H1 (cell line): ENCODE data around the gene ZFYVE19.

ENCODE experiments used
- CBX5 ChIP-seq: fragments of 300-800, 300-1000 bp; sonication (generic); IDR thresholded peaks from 2 replicates; pipeline ENCODE4 v1.7.1; 2016; ENCODE audit warnings: antibody characterized with exemption, low read length, low read depth
- POLR2A ChIP-seq, 2 experiments: IDR thresholded peaks; 1 replicate in 1 of 2; 2 replicates in 1 of 2; pipeline ENCODE4 v1.6.1; 2011; ENCODE audit warnings: low read depth in 2 of 2, low read length in 2 of 2, mild to moderate bottlenecking in 2 of 2; ENCODE audit errors: control extremely low read depth in 1 of 2
- TAF1 ChIP-seq: IDR thresholded peaks from 2 replicates; pipeline ENCODE4 v1.6.1; 2011; ENCODE audit warnings: mild to moderate bottlenecking, low read depth, low read length

- TF ChIP-seq POLR2A (IDR thresholded peaks at IDR 0.05; ENCODE audit: control extremely low read depth in 1 of 2, low read depth in 2 of 2, low read length in 2 of 2) (no peak), TAF1 (no peak), CBX5 (no peak)
These were observed 31.9 kb downstream of the ZFYVE19 start for GRCh38 chr15:40838756-40839155.
